ENCODE results near the gene DARS1. TPM values are rescaled to one million over a fixed set of nuclear protein-coding genes. Genes with fewer than 3 reads are reported as not detected.

The DARS1 gene
- total and polyA plus RNA-seq, 2 experiments from 2014 or later = 115 to 148 TPM

DNA sequence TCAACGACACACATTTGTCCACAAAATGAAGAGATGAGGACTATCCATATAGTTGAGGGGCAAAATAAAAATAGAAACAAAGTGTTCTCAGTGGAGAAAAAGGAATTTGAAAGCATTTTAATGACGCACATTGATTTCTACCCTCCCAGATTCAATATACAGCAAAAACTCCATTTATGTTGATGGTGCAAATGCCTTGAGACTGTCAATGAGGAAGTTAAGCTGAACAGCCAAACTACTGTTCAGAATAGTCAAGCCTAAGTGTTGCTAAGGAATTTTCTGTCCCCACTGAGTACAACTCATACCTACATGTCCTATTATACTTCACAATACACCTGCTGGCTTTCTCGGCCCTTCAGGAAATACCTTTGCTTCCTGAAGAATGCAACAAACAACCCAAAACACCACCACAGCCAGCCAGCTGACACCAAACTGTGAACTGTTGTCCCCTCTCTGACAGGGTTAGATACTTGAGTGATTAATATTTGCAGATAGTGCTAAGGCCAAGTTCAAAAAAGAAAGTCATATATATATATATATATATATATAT lies 27.8 kb upstream of the DARS1 start (continued):
- TF ChIP-seq, protein P1, sequence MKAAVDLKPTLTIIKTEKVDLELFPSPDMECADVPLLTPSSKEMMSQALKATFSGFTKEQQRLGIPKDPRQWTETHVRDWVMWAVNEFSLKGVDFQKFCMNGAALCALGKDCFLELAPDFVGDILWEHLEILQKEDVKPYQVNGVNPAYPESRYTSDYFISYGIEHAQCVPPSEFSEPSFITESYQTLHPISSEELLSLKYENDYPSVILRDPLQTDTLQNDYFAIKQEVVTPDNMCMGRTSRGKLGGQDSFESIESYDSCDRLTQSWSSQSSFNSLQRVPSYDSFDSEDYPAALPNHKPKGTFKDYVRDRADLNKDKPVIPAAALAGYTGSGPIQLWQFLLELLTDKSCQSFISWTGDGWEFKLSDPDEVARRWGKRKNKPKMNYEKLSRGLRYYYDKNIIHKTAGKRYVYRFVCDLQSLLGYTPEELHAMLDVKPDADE (IDR thresholded peaks at IDR 0.05) = no peak
- TF ChIP-seq NANOG (IDR thresholded peaks at IDR 0.05; ENCODE audit: borderline replicate concordance) (no peak), EZH2phosphoT487 (IDR thresholded peaks at IDR 0.05; ENCODE audit: unreplicated experiment) (no peak), CREB1 (CRISPR knock-in tag; IDR thresholded peaks at IDR 0.05; ENCODE audit: low read depth) (no peak), JUNB (IDR thresholded peaks at IDR 0.05; ENCODE audit: unreplicated experiment) (no peak)
- TF ChIP-seq, protein P2, sequence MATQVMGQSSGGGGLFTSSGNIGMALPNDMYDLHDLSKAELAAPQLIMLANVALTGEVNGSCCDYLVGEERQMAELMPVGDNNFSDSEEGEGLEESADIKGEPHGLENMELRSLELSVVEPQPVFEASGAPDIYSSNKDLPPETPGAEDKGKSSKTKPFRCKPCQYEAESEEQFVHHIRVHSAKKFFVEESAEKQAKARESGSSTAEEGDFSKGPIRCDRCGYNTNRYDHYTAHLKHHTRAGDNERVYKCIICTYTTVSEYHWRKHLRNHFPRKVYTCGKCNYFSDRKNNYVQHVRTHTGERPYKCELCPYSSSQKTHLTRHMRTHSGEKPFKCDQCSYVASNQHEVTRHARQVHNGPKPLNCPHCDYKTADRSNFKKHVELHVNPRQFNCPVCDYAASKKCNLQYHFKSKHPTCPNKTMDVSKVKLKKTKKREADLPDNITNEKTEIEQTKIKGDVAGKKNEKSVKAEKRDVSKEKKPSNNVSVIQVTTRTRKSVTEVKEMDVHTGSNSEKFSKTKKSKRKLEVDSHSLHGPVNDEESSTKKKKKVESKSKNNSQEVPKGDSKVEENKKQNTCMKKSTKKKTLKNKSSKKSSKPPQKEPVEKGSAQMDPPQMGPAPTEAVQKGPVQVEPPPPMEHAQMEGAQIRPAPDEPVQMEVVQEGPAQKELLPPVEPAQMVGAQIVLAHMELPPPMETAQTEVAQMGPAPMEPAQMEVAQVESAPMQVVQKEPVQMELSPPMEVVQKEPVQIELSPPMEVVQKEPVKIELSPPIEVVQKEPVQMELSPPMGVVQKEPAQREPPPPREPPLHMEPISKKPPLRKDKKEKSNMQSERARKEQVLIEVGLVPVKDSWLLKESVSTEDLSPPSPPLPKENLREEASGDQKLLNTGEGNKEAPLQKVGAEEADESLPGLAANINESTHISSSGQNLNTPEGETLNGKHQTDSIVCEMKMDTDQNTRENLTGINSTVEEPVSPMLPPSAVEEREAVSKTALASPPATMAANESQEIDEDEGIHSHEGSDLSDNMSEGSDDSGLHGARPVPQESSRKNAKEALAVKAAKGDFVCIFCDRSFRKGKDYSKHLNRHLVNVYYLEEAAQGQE (IDR thresholded peaks at IDR 0.05; ENCODE audit: unreplicated experiment) = no peak

DNA sequence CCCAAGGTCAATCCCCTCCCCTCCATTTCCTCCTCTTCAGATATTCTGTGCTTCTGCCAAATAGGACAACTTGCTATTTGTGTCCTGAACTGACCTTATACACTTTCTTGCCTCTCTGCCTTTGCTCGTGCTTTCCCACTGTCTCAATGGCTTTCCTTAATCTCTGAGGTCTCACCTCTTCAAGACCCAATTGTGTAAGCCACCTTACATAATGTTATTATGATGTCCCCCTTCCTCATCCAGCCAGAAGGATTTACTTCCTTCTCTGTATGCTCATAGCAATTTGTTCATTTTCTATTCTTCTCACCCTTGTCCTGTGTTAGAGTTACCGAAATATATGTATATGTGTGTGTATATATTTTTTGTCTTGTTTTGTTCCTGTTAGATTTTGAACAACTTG lies 26.9 kb upstream of the DARS1 start:
- Histone ChIP-seq H3K4me2 (no peak overlapping the region), H3K27ac (ENCODE audit: low read depth) (no peak overlapping the region), H3K4me3 (no peak overlapping the region), H3K79me2 (replicated peaks; ENCODE audit: insufficient read depth) (no peaks in the 10 kb centered on the region), H3F3A (replicated peaks; ENCODE audit: low read depth) (no peaks in the 10 kb centered on the region), H3K9me2 (ENCODE audit: insufficient read depth) (no peaks in the 10 kb centered on the region), H2AFZ (no peak overlapping the region), H3K4me1 (ENCODE audit: insufficient read depth) (peaks cover under 1% of the 10 kb centered on the region), H4K20me1 (replicated peaks; ENCODE audit: insufficient read depth) (no peaks in the 10 kb centered on the region), H3K27me3 (ENCODE audit: insufficient read depth) (no peaks in the 10 kb centered on the region), H3K36me3 (ENCODE audit: insufficient read depth) (no peaks in the 10 kb centered on the region)
- DNase-seq (ENCODE audit: low spot score) = no peak
- H3K27ac Mint-ChIP-seq = no peak overlapping the region
- H3K27me3 Mint-ChIP-seq (ENCODE audit: insufficient read depth, low read depth, poor library complexity) = no peaks in the 10 kb centered on the region
- H3K9me3 Mint-ChIP-seq = no peaks in the 10 kb centered on the region
- H3K4me1 Mint-ChIP-seq = peaks cover 22% of the 10 kb centered on the region
- ATAC-seq = no peak
- no peak for TF ChIP-seq NANOG (IDR thresholded peaks at IDR 0.05; ENCODE audit: borderline replicate concordance)
- TF ChIP-seq POLR2AphosphoS5 (IDR thresholded peaks at IDR 0.05; ENCODE audit: low read depth) = no peak
- no peak for TF ChIP-seq EZH2 (IDR thresholded peaks at IDR 0.05; ENCODE audit: low read depth, unreplicated experiment)
- no peak for TF ChIP-seq ZNF114 (CRISPR knock-in tag; IDR thresholded peaks at IDR 0.05)
- no peak for TF ChIP-seq EZH2phosphoT487 (IDR thresholded peaks at IDR 0.05; ENCODE audit: unreplicated experiment)
- no peak for TF ChIP-seq CREB1 (CRISPR knock-in tag; IDR thresholded peaks at IDR 0.05; ENCODE audit: low read depth)
- no peak for TF ChIP-seq ZNF331 (CRISPR knock-in tag; IDR thresholded peaks at IDR 0.05; ENCODE audit: low read depth)
- no peak for TF ChIP-seq STAT1 (IDR thresholded peaks at IDR 0.05; ENCODE audit: unreplicated experiment)
- TF ChIP-seq, protein P3, sequence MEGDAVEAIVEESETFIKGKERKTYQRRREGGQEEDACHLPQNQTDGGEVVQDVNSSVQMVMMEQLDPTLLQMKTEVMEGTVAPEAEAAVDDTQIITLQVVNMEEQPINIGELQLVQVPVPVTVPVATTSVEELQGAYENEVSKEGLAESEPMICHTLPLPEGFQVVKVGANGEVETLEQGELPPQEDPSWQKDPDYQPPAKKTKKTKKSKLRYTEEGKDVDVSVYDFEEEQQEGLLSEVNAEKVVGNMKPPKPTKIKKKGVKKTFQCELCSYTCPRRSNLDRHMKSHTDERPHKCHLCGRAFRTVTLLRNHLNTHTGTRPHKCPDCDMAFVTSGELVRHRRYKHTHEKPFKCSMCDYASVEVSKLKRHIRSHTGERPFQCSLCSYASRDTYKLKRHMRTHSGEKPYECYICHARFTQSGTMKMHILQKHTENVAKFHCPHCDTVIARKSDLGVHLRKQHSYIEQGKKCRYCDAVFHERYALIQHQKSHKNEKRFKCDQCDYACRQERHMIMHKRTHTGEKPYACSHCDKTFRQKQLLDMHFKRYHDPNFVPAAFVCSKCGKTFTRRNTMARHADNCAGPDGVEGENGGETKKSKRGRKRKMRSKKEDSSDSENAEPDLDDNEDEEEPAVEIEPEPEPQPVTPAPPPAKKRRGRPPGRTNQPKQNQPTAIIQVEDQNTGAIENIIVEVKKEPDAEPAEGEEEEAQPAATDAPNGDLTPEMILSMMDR (conservative IDR thresholded peaks at IDR 0.05; ENCODE audit: low read depth in 2 of 2) = no peak
- TF ChIP-seq, protein P2 (IDR thresholded peaks at IDR 0.05; ENCODE audit: unreplicated experiment) = no peak
- H3K4me3 Mint-ChIP-seq = no peak overlapping the region
- no peaks in the 10 kb centered on the region for H3K36me3 Mint-ChIP-seq (ENCODE audit: low read depth)

Measured in GM23338 (cell line).